Iris pigment epithelial cell (primary cell): ENCODE data around the gene MAPK7.

ENCODE experiments used
- DNase-seq: peaks from one replicate; pipeline ENCODE4 v3.0.0-alpha.2; 2011; ENCODE audit warnings: low read depth

Gene MAPK7

GRCh38 chr17:19381361-19381740 is 3.1 kb downstream of the MAPK7 start:
- DNase-seq, result no peak

GRCh38 chr17:19381741-19382444 is 3.6 kb downstream of the MAPK7 start:
- DNase-seq, result no peak

GRCh38 chr17:19382531-19383444 is 4.5 kb downstream of the MAPK7 start:
- DNase-seq, result no peak

- DNase-seq, result no peak
Measured at GRCh38 chr17:19383681-19384470, 5.6 kb downstream of the MAPK7 start.

- peak; percentile 69 for DNase-seq
Measured at GRCh38 chr17:19384723-19385391, 6.6 kb downstream of the MAPK7 start.

GRCh38 chr17:19385521-19385983 is 7.3 kb downstream of the MAPK7 start:
- DNase-seq, result no peak

- DNase-seq, result peak; percentile 95
Measured at GRCh38 chr17:19386051-19386929, 8.0 kb downstream of the MAPK7 start.

- DNase-seq, result peak; percentile 77
Measured at GRCh38 chr17:19386974-19387920, 8.9 kb downstream of the MAPK7 start, which contains the start of gene MFAP4. MFAP4 (minus strand) TSS chr17:19387190; CDS start chr17:19387155, 35 bp downstream.

- peak; percentile 74 for DNase-seq
Measured at GRCh38 chr17:19387921-19388521, 9.7 kb downstream of the MAPK7 start.

GRCh38 chr17:19388791-19389785 is 10.8 kb downstream of the MAPK7 start:
- DNase-seq, result no peak

GRCh38 chr17:19390951-19391350 is 12.7 kb downstream of the MAPK7 start:
- DNase-seq, result no peak

GRCh38 chr17:19391432-19391831 is 13.1 kb downstream of the MAPK7 start:
- no peak for DNase-seq

GRCh38 chr17:19392303-19392702 is 14.0 kb downstream of the MAPK7 start:
- DNase-seq, result no peak

- no peak for DNase-seq
Measured at GRCh38 chr17:19397556-19398041, 19.3 kb downstream of the MAPK7 start.

- peak; percentile 58 for DNase-seq
Measured at GRCh38 chr17:19398301-19399181, 20.2 kb downstream of the MAPK7 start.

GRCh38 chr17:19399750-19400450 is 21.6 kb downstream of the MAPK7 start:
- no peak for DNase-seq
